GM21529 (cell line): ENCODE results near the gene ZNF440.

Experiments
- ATAC-seq: cut with Tn5 transposase; IDR thresholded peaks from one replicate; pipeline ENCODE4 v1.9.1; 2021; ENCODE audit not compliant: unreplicated experiment

The ZNF440 gene

DNA sequence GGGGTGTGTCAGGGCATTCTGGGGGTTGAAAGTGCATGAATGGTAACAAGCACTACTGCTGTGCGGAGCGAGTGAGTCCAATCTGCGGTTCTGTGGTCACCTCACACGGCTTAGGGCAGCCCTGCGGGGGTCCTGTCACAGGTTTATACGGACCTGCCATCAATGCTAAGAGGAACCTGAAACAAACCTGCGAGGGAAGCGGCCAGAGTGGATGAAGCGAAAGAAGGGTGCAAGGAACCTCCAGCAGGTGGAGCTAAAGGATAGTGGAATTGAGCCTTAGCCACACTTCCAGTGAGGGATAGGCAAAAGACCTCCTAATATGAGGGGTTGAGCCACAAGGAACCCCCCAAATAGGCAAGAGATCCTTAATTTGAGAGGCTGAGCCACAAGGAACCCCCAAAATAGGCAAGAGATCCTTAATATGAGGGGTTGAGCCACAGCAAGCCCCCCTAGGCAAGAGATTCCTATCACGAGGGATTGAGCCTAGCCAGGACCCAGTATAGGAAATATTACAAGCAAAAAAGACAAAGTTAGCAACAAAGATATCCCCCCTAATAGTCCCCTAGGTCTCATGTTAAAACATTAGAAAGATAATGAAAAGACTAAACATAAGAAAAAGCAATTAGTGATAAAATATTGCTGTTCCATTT lies 67.2 kb downstream of the ZNF440 start:
- ATAC-seq: no peak

DNA sequence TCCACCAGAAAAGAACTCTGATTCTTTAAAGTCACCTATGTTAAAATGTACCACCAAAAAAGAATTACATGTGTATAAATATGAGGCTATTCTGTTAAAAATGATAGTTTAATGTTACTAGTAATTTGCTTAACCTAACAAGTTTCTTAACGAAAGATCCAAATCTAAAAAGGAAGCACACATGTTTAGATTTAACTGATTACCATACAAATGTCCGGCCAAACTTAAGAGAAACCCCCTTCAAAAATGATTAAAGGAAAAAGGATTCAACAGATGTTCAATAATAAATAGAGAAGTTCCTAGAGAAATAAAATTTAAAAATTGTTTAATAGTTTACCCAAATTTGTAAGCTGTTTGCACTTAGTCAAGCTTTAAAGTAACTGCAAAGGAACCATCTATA lies 68.5 kb downstream of the ZNF440 start:
- no peak for ATAC-seq
